Adrenal gland (tissue), 5 donors: ENCODE results near the gene D2HGDH.

ENCODE experiments used
- POLR2A ChIP-seq, 2 donors: fragments of 450-650 bp; IDR thresholded peaks; one replicate each; pipeline ENCODE4 v1.6.1; 2017; ENCODE audit warnings: antibody characterized with exemption in 2 of 2, mild to moderate bottlenecking in 2 of 2, moderate library complexity in 1 of 2
- TF ChIP-seq, protein P1 (sequence below), 6 experiments: fragments of 450-650 bp in 4 of 6; fragments of 200-600 bp in 2 of 6; sonication (generic) in 1 of 6; IDR thresholded peaks; 1 replicate in 5 of 6; 2 replicates in 1 of 6; pipeline versions ENCODE4 v1.5.1 to v1.8.0; 2016 to 2021; ENCODE audit warnings: antibody characterized with exemption in 6 of 6, mild to moderate bottlenecking in 2 of 6, moderate library complexity in 1 of 6
- donor health status: DM: no; HTN: no; CAD: no.

DNA sequence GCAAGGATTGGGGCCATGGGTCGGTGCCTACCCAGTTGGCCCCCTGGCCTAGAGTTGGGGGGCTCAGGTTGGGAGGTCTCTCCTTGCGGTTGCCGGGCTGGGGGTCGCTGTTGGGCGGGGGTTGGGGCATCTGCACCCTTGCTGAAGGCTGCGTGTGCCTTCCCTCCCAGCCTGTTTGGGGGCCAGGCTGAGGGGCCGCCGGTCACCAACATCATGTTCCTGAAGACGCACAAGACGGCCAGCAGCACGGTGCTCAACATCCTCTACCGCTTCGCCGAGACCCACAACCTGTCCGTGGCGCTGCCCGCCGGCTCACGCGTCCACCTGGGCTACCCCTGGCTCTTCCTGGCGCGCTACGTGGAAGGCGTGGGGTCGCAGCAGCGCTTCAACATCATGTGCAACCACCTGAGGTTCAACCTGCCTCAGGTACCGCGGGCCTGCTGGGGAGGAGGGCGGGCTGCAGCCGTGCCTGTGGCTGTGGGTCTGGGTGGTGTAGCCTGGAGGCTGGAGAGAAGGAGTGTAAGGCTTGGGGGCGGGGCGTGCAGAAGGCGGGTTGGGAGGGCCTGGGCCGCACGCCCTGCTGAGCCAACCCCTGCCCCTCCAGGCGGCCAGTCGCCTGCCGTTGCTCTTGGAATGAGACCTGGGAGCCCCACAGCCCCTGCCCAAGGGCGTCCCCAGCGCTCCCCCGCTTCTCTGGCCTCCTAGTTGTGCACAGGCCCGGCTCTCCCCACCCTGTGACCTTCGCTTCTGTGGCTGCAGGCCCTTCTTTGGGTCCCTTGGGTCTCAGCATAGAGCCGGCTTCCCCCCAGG, 67.4 kb downstream of the D2HGDH start:
- no peak for TF ChIP-seq POLR2A (IDR thresholded peaks at IDR 0.05)
- TF ChIP-seq, protein P1, sequence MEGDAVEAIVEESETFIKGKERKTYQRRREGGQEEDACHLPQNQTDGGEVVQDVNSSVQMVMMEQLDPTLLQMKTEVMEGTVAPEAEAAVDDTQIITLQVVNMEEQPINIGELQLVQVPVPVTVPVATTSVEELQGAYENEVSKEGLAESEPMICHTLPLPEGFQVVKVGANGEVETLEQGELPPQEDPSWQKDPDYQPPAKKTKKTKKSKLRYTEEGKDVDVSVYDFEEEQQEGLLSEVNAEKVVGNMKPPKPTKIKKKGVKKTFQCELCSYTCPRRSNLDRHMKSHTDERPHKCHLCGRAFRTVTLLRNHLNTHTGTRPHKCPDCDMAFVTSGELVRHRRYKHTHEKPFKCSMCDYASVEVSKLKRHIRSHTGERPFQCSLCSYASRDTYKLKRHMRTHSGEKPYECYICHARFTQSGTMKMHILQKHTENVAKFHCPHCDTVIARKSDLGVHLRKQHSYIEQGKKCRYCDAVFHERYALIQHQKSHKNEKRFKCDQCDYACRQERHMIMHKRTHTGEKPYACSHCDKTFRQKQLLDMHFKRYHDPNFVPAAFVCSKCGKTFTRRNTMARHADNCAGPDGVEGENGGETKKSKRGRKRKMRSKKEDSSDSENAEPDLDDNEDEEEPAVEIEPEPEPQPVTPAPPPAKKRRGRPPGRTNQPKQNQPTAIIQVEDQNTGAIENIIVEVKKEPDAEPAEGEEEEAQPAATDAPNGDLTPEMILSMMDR (IDR thresholded peaks at IDR 0.05) = no peak
